HG03342 (cell line): Measurements from ENCODE around the gene FBXO33.

Experiments used
- ATAC-seq: cut with Tn5 transposase; IDR thresholded peaks from one replicate; pipeline ENCODE4 v1.9.1; 2021; ENCODE audit warnings: mild to moderate bottlenecking, moderate library complexity; ENCODE audit not compliant: unreplicated experiment

The FBXO33 gene

GRCh38 chr14:39432179-39432618 lies at the start of gene FBXO33:
TSS of gene FBXO33 (minus strand) at chr14:39432433. CDS start at chr14:39432162, 271 bp downstream.
- peak; percentile 83 for ATAC-seq

GRCh38 chr14:39474416-39474911 lies 42.2 kb upstream of the FBXO33 start:
- peak; percentile 94 for ATAC-seq

- ATAC-seq = no peak
Observed at GRCh38 chr14:39472078-39472477, 39.8 kb upstream of the FBXO33 start.

- ATAC-seq = peak; percentile 95
Observed at GRCh38 chr14:39469094-39469710, 37.0 kb upstream of the FBXO33 start.

- peak; percentile 69 for ATAC-seq
Observed at GRCh38 chr14:39467889-39468524, 35.8 kb upstream of the FBXO33 start.

- no peak for ATAC-seq
Observed at GRCh38 chr14:39459795-39460478, 27.7 kb upstream of the FBXO33 start.

- ATAC-seq = no peak
Observed at GRCh38 chr14:39456702-39457250, 24.5 kb upstream of the FBXO33 start.

GRCh38 chr14:39454906-39455539 lies 22.8 kb upstream of the FBXO33 start:
- no peak for ATAC-seq

- no peak for ATAC-seq
Observed at GRCh38 chr14:39452680-39453079, 20.4 kb upstream of the FBXO33 start.

GRCh38 chr14:39451811-39452210 lies 19.6 kb upstream of the FBXO33 start:
- ATAC-seq = peak; percentile 53

- ATAC-seq = no peak
Observed at GRCh38 chr14:39447175-39447661, 15.0 kb upstream of the FBXO33 start.

- no peak for ATAC-seq
Observed at GRCh38 chr14:39446131-39446744, 14.0 kb upstream of the FBXO33 start.

GRCh38 chr14:39442293-39442692 lies 10.1 kb upstream of the FBXO33 start:
- ATAC-seq = no peak

- no peak for ATAC-seq
Observed at GRCh38 chr14:39441805-39442204, 9.6 kb upstream of the FBXO33 start.

- ATAC-seq = no peak
Observed at GRCh38 chr14:39440975-39441374, 8.7 kb upstream of the FBXO33 start.

- ATAC-seq = no peak
Observed at GRCh38 chr14:39435241-39435640, 3.0 kb upstream of the FBXO33 start.

- ATAC-seq = no peak
Observed at GRCh38 chr14:39434401-39434800, 2.2 kb upstream of the FBXO33 start.

GRCh38 chr14:39433452-39433813 lies 1.2 kb upstream of the FBXO33 start:
- ATAC-seq = no peak

GRCh38 chr14:39432619-39433451 lies 602 bp upstream of the FBXO33 start:
- ATAC-seq = peak; percentile 54
